ENCODE measurements around the gene NBEAL1. TPM values are rescaled to one million over a fixed set of nuclear protein-coding genes. Genes with fewer than 3 reads are reported as not detected.
"Not testable (repeated sequence)": the region's sequence is repeated elsewhere in the genome, so short reads cannot be mapped to it uniquely, and the experiment has no call there.

NBEAL1 gene
- total and polyA plus RNA-seq, 12 donors = 2.5 to 24.5 (median 17.9) TPM

DNA sequence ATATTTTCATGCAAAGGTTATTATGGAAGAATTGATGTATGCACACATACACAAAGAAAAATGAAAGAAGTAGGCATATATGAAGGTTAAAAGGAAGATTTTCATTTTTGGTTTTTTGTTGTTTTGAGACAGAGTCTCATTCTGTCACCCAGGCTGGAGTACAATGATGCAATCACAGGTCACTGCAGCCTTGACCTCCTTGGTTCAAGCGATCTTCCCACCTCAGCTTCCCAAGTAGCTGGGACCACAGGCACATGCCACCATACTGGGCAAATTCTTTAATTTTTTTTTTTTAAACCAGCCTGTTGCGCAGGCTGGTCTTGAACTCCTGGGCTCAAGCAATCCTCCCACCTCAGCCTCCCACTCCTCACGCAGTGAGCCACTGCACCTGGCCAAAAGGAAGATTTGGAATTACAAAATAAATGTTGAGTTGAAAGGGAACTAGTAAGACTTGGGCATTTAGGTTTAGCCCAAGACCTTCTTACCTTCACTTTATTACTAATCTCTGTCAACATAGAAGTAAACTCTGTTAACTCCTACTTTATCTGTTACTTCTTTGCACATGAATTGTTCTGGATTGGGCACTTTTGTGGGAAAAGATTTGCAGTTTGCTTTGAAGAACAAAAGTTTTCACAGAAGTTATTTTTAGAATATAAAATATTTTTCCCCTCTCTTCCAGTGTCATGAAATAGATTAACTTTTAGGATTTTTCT is 31.7 kb upstream of the NBEAL1 start:
- no peaks in the 10 kb centered on the region for H3K9me3 ChIP-seq
- ATAC-seq = no peak
- TF ChIP-seq CTCF (IDR thresholded peaks at IDR 0.05) = no peak
- H3K36me3 ChIP-seq = peaks cover 0 to 70% (median 7%) of the 10 kb centered on the region in 9 donors
- 91% methylated on average over 3 of the region's 3 CpGs for WGBS, 2 donors
- no peak overlapping the region for H3K4me3 ChIP-seq
- H3K4me1 ChIP-seq = no peaks in the 10 kb centered on the region
- DNase-seq = no peak
- H3K27me3 ChIP-seq = no peaks in the 10 kb centered on the region
- intact Hi-C loops (cut with DNase I) = loop anchor here in 1 of 10 donors (10.0 kb wide), 1 partner anchor 688 kb away; no protein-coding TSS in a partner anchor
- no peak overlapping the region for H3K27ac ChIP-seq

GRCh38 chr2:202989749-202990148 is 24.9 kb upstream of the NBEAL1 start:
- H3K27ac ChIP-seq = no peak overlapping the region
- H3K27me3 ChIP-seq = no peaks in the 10 kb centered on the region
- WGBS, 2 donors = 97 to 100% methylated on average over 1 of the region's 1 CpG
- H3K4me3 ChIP-seq = no peak overlapping the region
- H3K36me3 ChIP-seq = peaks cover 0 to 15% (median 0%) of the 10 kb centered on the region in 9 donors
- ATAC-seq = no peak
- no peak for TF ChIP-seq CTCF (IDR thresholded peaks at IDR 0.05)
- DNase-seq = no peak
- H3K4me1 ChIP-seq = no peaks in the 10 kb centered on the region
- H3K9me3 ChIP-seq = no peaks in the 10 kb centered on the region
- intact Hi-C loops (cut with DNase I) = loop anchor here in 1 of 10 donors (10.0 kb wide), 1 partner anchor 695 kb away; no protein-coding TSS in a partner anchor

GRCh38 chr2:202990501-202990900 is 24.2 kb upstream of the NBEAL1 start:
- Histone ChIP-seq H3K27ac (no peak overlapping the region), H3K9me3 (no peaks in the 10 kb centered on the region), H3K36me3 (peaks cover 0 to 14% (median 0%) of the 10 kb centered on the region in 9 donors), H3K4me3 (no peak overlapping the region), H3K27me3 (no peaks in the 10 kb centered on the region), H3K4me1 (no peaks in the 10 kb centered on the region)
- DNase-seq = no peak
- 90 to 95% methylated on average over 3 of the region's 3 CpGs for WGBS, 2 donors
- TF ChIP-seq CTCF (IDR thresholded peaks at IDR 0.05) = no peak
- intact Hi-C loops (cut with DNase I) = no loop called here
- no peak for ATAC-seq

DNA sequence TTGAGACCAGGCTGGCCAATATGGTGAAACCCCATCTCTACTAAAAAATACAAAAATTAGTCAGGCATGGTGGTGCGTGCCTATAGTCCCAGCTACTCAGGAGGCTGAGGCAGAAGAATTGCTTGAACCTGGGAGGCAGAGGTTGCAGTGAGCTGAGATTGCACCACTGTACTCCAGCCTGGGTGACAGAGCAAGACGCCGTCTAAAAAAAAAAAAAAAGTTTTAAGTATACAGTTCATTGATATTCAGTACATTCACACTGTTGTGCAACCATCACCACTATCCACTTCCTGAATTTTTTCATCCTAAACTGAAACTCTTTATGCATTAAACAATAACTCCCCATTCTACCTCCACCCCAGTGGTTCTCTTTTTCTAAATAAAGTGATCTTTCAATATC is 17.6 kb upstream of the NBEAL1 start:
- 75 to 76% methylated on average over 3 of the region's 3 CpGs for WGBS, 2 donors
- H3K9me3 ChIP-seq; intact Hi-C loops (cut with DNase I); H3K27me3 ChIP-seq; ATAC-seq; H3K27ac ChIP-seq; H3K4me3 ChIP-seq; H3K36me3 ChIP-seq; DNase-seq; H3K4me1 ChIP-seq: not testable (repeated sequence)

Measured in heart right ventricle (tissue), 16 donors.